ENCODE measurements around the gene EBF3.

Gene EBF3

GRCh38 chr10:129911451-129912165 is 52.5 kb downstream of the EBF3 start:
- DNase-seq (ENCODE audit: low read depth), result no peak

- DNase-seq (ENCODE audit: low read depth), result no peak
Observed at GRCh38 chr10:129910861-129911260, 53.2 kb downstream of the EBF3 start.

- no peak for DNase-seq (ENCODE audit: low read depth)
Observed at GRCh38 chr10:129909531-129910256, 54.4 kb downstream of the EBF3 start.

- no peak for DNase-seq (ENCODE audit: low read depth)
Observed at GRCh38 chr10:129909080-129909479, 55.0 kb downstream of the EBF3 start.

- no peak for DNase-seq (ENCODE audit: low read depth)
Observed at GRCh38 chr10:129908406-129908805, 55.7 kb downstream of the EBF3 start.

- DNase-seq (ENCODE audit: low read depth), result no peak
Observed at GRCh38 chr10:129905553-129905952, 58.5 kb downstream of the EBF3 start.

- DNase-seq (ENCODE audit: low read depth), result no peak
Observed at GRCh38 chr10:129904323-129904722, 59.8 kb downstream of the EBF3 start.

- DNase-seq (ENCODE audit: low read depth), result no peak
Observed at GRCh38 chr10:129901389-129902006, 62.6 kb downstream of the EBF3 start.

- DNase-seq (ENCODE audit: low read depth), result no peak
Observed at GRCh38 chr10:129900825-129901224, 63.2 kb downstream of the EBF3 start.

GRCh38 chr10:129899276-129900130 is 64.6 kb downstream of the EBF3 start:
- no peak for DNase-seq (ENCODE audit: low read depth)

GRCh38 chr10:129898706-129899268 is 65.3 kb downstream of the EBF3 start:
- DNase-seq (ENCODE audit: low read depth), result no peak

GRCh38 chr10:129897871-129898626 is 66.0 kb downstream of the EBF3 start:
- no peak for DNase-seq (ENCODE audit: low read depth)

- no peak for DNase-seq (ENCODE audit: low read depth)
Observed at GRCh38 chr10:129896860-129897200, 67.2 kb downstream of the EBF3 start.

- no peak for DNase-seq (ENCODE audit: low read depth)
Observed at GRCh38 chr10:129896136-129896859, 67.8 kb downstream of the EBF3 start.

GRCh38 chr10:129895811-129896135 is 68.3 kb downstream of the EBF3 start:
- no peak for DNase-seq (ENCODE audit: low read depth)

GRCh38 chr10:129894698-129895097 is 69.4 kb downstream of the EBF3 start:
- DNase-seq (ENCODE audit: low read depth), result no peak

GRCh38 chr10:129893104-129894089 is 70.7 kb downstream of the EBF3 start:
- DNase-seq (ENCODE audit: low read depth), result no peak

- DNase-seq (ENCODE audit: low read depth), result no peak
Observed at GRCh38 chr10:129892548-129893052, 71.5 kb downstream of the EBF3 start.

- DNase-seq (ENCODE audit: low read depth), result no peak
Observed at GRCh38 chr10:129891806-129892205, 72.3 kb downstream of the EBF3 start.
